ENCODE results near the gene OGFRL1.

GRCh38 chr6:71312089-71312488 is 23.5 kb downstream of the OGFRL1 start:
- no peak for TF ChIP-seq CTCF (IDR thresholded peaks at IDR 0.05)
- no peak for TF ChIP-seq ETV6 (CRISPR knock-in tag; IDR thresholded peaks at IDR 0.05)

Data from WTC11 (cell line).